ENCODE data around the gene DPH6.
"Not testable (repeated sequence)": the region's sequence is repeated elsewhere in the genome, so short reads cannot be mapped to it uniquely, and the experiment has no call there.

Gene DPH6

GRCh38 chr15:35397027-35397426 is 148.9 kb downstream of the DPH6 start:
- no peaks in the 10 kb centered on the region for H3K36me3 ChIP-seq (ENCODE audit: control insufficient read depth, insufficient read depth, low read length)
- H3K27ac ChIP-seq (ENCODE audit: low read depth, low read length): no peak overlapping the region
- H3K27me3 ChIP-seq (ENCODE audit: control insufficient read depth, insufficient read depth, low read length): no peaks in the 10 kb centered on the region
- no peaks in the 10 kb centered on the region for H3K4me1 ChIP-seq (ENCODE audit: control insufficient read depth, insufficient read depth, low read length)
- no peak overlapping the region for H3K9ac ChIP-seq (ENCODE audit: low read length)
- H3K4me3 ChIP-seq (ENCODE audit: low read length): no peak overlapping the region

GRCh38 chr15:35394416-35394815 is 151.5 kb downstream of the DPH6 start:
- no peaks in the 10 kb centered on the region for H3K36me3 ChIP-seq (ENCODE audit: control insufficient read depth, insufficient read depth, low read length)
- H3K9ac ChIP-seq (ENCODE audit: low read length): no peak overlapping the region
- H3K27ac ChIP-seq (ENCODE audit: low read depth, low read length): no peak overlapping the region
- H3K27me3 ChIP-seq (ENCODE audit: control insufficient read depth, insufficient read depth, low read length): no peaks in the 10 kb centered on the region
- H3K4me3 ChIP-seq (ENCODE audit: low read length): no peak overlapping the region
- H3K4me1 ChIP-seq (ENCODE audit: control insufficient read depth, insufficient read depth, low read length): no peaks in the 10 kb centered on the region

- Histone ChIP-seq H3K4me3 (ENCODE audit: low read length) (no peak overlapping the region), H3K36me3 (ENCODE audit: control insufficient read depth, insufficient read depth, low read length) (no peaks in the 10 kb centered on the region), H3K27ac (ENCODE audit: low read depth, low read length) (no peak overlapping the region), H3K27me3 (ENCODE audit: control insufficient read depth, insufficient read depth, low read length) (no peaks in the 10 kb centered on the region), H3K4me1 (ENCODE audit: control insufficient read depth, insufficient read depth, low read length) (no peaks in the 10 kb centered on the region), H3K9ac (ENCODE audit: low read length) (no peak overlapping the region)
Observed at GRCh38 chr15:35393398-35393797, 152.6 kb downstream of the DPH6 start.

GRCh38 chr15:35391408-35391984 is 154.5 kb downstream of the DPH6 start:
- not testable (repeated sequence) for H3K9ac ChIP-seq (ENCODE audit: low read length); H3K4me3 ChIP-seq (ENCODE audit: low read length); H3K36me3 ChIP-seq (ENCODE audit: control insufficient read depth, insufficient read depth, low read length); H3K27me3 ChIP-seq (ENCODE audit: control insufficient read depth, insufficient read depth, low read length); H3K4me1 ChIP-seq (ENCODE audit: control insufficient read depth, insufficient read depth, low read length); H3K27ac ChIP-seq (ENCODE audit: low read depth, low read length)

- Histone ChIP-seq H3K4me3 (ENCODE audit: low read length) (no peak overlapping the region), H3K27ac (ENCODE audit: low read depth, low read length) (no peak overlapping the region), H3K4me1 (ENCODE audit: control insufficient read depth, insufficient read depth, low read length) (no peaks in the 10 kb centered on the region), H3K36me3 (ENCODE audit: control insufficient read depth, insufficient read depth, low read length) (peaks cover 2% of the 10 kb centered on the region), H3K27me3 (ENCODE audit: control insufficient read depth, insufficient read depth, low read length) (no peaks in the 10 kb centered on the region), H3K9ac (ENCODE audit: low read length) (no peak overlapping the region)
Observed at GRCh38 chr15:35383506-35383905, 162.5 kb downstream of the DPH6 start.

GRCh38 chr15:35381328-35381727 is 164.6 kb downstream of the DPH6 start:
- Histone ChIP-seq H3K4me1 (ENCODE audit: control insufficient read depth, insufficient read depth, low read length) (no peaks in the 10 kb centered on the region), H3K4me3 (ENCODE audit: low read length) (no peak overlapping the region), H3K9ac (ENCODE audit: low read length) (no peak overlapping the region), H3K27me3 (ENCODE audit: control insufficient read depth, insufficient read depth, low read length) (no peaks in the 10 kb centered on the region), H3K36me3 (ENCODE audit: control insufficient read depth, insufficient read depth, low read length) (peaks cover 2% of the 10 kb centered on the region), H3K27ac (ENCODE audit: low read depth, low read length) (no peak overlapping the region)

GRCh38 chr15:35379972-35380371 is 166.0 kb downstream of the DPH6 start:
- Histone ChIP-seq H3K36me3 (ENCODE audit: control insufficient read depth, insufficient read depth, low read length) (peaks cover 2% of the 10 kb centered on the region), H3K4me3 (ENCODE audit: low read length) (no peak overlapping the region), H3K4me1 (ENCODE audit: control insufficient read depth, insufficient read depth, low read length) (no peaks in the 10 kb centered on the region), H3K27ac (ENCODE audit: low read depth, low read length) (no peak overlapping the region), H3K27me3 (ENCODE audit: control insufficient read depth, insufficient read depth, low read length) (no peaks in the 10 kb centered on the region), H3K9ac (ENCODE audit: low read length) (no peak overlapping the region)

GRCh38 chr15:35378454-35378853 is 167.5 kb downstream of the DPH6 start:
- H3K9ac ChIP-seq (ENCODE audit: low read length); H3K4me1 ChIP-seq (ENCODE audit: control insufficient read depth, insufficient read depth, low read length); H3K27ac ChIP-seq (ENCODE audit: low read depth, low read length); H3K27me3 ChIP-seq (ENCODE audit: control insufficient read depth, insufficient read depth, low read length); H3K4me3 ChIP-seq (ENCODE audit: low read length); H3K36me3 ChIP-seq (ENCODE audit: control insufficient read depth, insufficient read depth, low read length): not testable (repeated sequence)

- peaks cover 2% of the 10 kb centered on the region for H3K36me3 ChIP-seq (ENCODE audit: control insufficient read depth, insufficient read depth, low read length)
- H3K4me3 ChIP-seq (ENCODE audit: low read length): no peak overlapping the region
- no peak overlapping the region for H3K9ac ChIP-seq (ENCODE audit: low read length)
- no peaks in the 10 kb centered on the region for H3K4me1 ChIP-seq (ENCODE audit: control insufficient read depth, insufficient read depth, low read length)
- H3K27ac ChIP-seq (ENCODE audit: low read depth, low read length): no peak overlapping the region
- no peaks in the 10 kb centered on the region for H3K27me3 ChIP-seq (ENCODE audit: control insufficient read depth, insufficient read depth, low read length)
Observed at GRCh38 chr15:35376707-35377106, 169.3 kb downstream of the DPH6 start.

- Histone ChIP-seq H3K4me3 (ENCODE audit: low read length) (no peak overlapping the region), H3K27me3 (ENCODE audit: control insufficient read depth, insufficient read depth, low read length) (no peaks in the 10 kb centered on the region), H3K36me3 (ENCODE audit: control insufficient read depth, insufficient read depth, low read length) (no peaks in the 10 kb centered on the region), H3K9ac (ENCODE audit: low read length) (no peak overlapping the region), H3K27ac (ENCODE audit: low read depth, low read length) (no peak overlapping the region), H3K4me1 (ENCODE audit: control insufficient read depth, insufficient read depth, low read length) (no peaks in the 10 kb centered on the region)
Observed at GRCh38 chr15:35374661-35375060, 171.3 kb downstream of the DPH6 start.

GRCh38 chr15:35362195-35362829 is 183.7 kb downstream of the DPH6 start:
- H3K27me3 ChIP-seq (ENCODE audit: control insufficient read depth, insufficient read depth, low read length): no peaks in the 10 kb centered on the region
- H3K4me1 ChIP-seq (ENCODE audit: control insufficient read depth, insufficient read depth, low read length): no peaks in the 10 kb centered on the region
- no peaks in the 10 kb centered on the region for H3K36me3 ChIP-seq (ENCODE audit: control insufficient read depth, insufficient read depth, low read length)
- H3K27ac ChIP-seq (ENCODE audit: low read depth, low read length): no peak overlapping the region
- H3K4me3 ChIP-seq (ENCODE audit: low read length): no peak overlapping the region
- no peak overlapping the region for H3K9ac ChIP-seq (ENCODE audit: low read length)

GRCh38 chr15:35358824-35359223 is 187.1 kb downstream of the DPH6 start:
- Histone ChIP-seq H3K4me3 (ENCODE audit: low read length) (no peak overlapping the region), H3K36me3 (ENCODE audit: control insufficient read depth, insufficient read depth, low read length) (no peaks in the 10 kb centered on the region), H3K27me3 (ENCODE audit: control insufficient read depth, insufficient read depth, low read length) (no peaks in the 10 kb centered on the region), H3K9ac (ENCODE audit: low read length) (no peak overlapping the region), H3K4me1 (ENCODE audit: control insufficient read depth, insufficient read depth, low read length) (no peaks in the 10 kb centered on the region), H3K27ac (ENCODE audit: low read depth, low read length) (no peak overlapping the region)

GRCh38 chr15:35351059-35351458 is 194.9 kb downstream of the DPH6 start:
- no peak overlapping the region for H3K4me3 ChIP-seq (ENCODE audit: low read length)
- no peak overlapping the region for H3K27ac ChIP-seq (ENCODE audit: low read depth, low read length)
- no peak overlapping the region for H3K9ac ChIP-seq (ENCODE audit: low read length)
- no peaks in the 10 kb centered on the region for H3K4me1 ChIP-seq (ENCODE audit: control insufficient read depth, insufficient read depth, low read length)
- no peaks in the 10 kb centered on the region for H3K36me3 ChIP-seq (ENCODE audit: control insufficient read depth, insufficient read depth, low read length)
- H3K27me3 ChIP-seq (ENCODE audit: control insufficient read depth, insufficient read depth, low read length): no peaks in the 10 kb centered on the region

All from rectal smooth muscle tissue (tissue), 1 donor.